Activated CD8-positive, alpha-beta memory T cell treated with anti-CD3 and anti-CD28 coated beads for 36 hours (primary cell): ENCODE results near the gene ZSCAN31. TPM values are rescaled to one million over a fixed set of nuclear protein-coding genes. Genes with fewer than 3 reads are reported as not detected.

Source experiments
- CTCF ChIA-PET: fragments of 350-600 bp; sonication (Branson Sonifier 250); formaldehyde crosslinking; loops from one replicate; lab custom pipeline; 2021; ENCODE audit warnings: antibody characterized with exemption; lab: Charles Lee
- POLR2A ChIA-PET: fragments of 350-600 bp; sonication (Branson Sonifier 250); formaldehyde crosslinking; loops from one replicate; lab custom pipeline; 2021; ENCODE audit warnings: antibody characterized with exemption; lab: Charles Lee
- total RNA-seq, 2 experiments: library from RNA; stranded (reverse); gene quantifications; one replicate each; pipeline ENCODE4 v1.2.3, GENCODE V29; 2021

Gene ZSCAN31
- total RNA-seq, 2 experiments from 2014 or later: 0.61 to 1.5 TPM

DNA sequence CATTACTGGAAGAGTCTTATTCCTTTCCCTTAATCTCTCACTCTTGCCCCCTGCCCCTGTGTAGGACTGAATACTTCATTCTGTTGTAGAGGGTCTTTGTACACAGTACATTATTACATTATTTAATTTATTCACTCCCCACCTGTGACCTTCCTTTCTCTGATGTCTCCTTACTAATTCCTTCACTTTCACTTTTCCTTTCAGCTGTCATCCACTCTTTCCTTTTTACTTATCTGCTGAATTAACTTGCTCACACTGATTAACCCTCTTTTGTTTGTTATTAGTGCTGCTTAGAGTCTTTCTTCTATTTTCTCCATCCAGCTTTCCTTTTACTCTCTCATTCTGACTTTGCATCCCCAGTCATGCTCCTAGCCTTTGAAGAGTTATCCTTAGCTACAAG is 61.1 kb downstream of the ZSCAN31 start:
- POLR2A ChIA-PET: no interaction called here
- CTCF ChIA-PET: interaction anchor here (0.6 kb wide), 1 partner anchor 54 kb away, joined by 4 read pairs; no protein-coding TSS in a partner anchor

Other genes starting within 250 kb of the ZSCAN31 start
- gene ZSCAN16, start 211.5 kb downstream of the ZSCAN31 start, total RNA-seq: 1 to 10 TPM; 3.2 to 4.5 TPM
- gene ZKSCAN8, start 194.3 kb downstream of the ZSCAN31 start, total RNA-seq: 10 to 100 TPM; 14.3 to 14.5 TPM
- gene ZSCAN9, start 110.9 kb downstream of the ZSCAN31 start, total RNA-seq: 1 to 10 TPM; 5.8 to 7.3 TPM
- 1 to 10 TPM; 4.4 to 4.5 TPM for gene ZKSCAN4, start 83.9 kb downstream of the ZSCAN31 start, total RNA-seq
- gene NKAPL, start 76.9 kb downstream of the ZSCAN31 start, total RNA-seq: under 1 TPM; 0.30 to 0.40 TPM
- gene ZSCAN26, start 69.0 kb downstream of the ZSCAN31 start, total RNA-seq: 1 to 10 TPM; 5.2 to 5.4 TPM
- gene PGBD1, start 54.6 kb downstream of the ZSCAN31 start, total RNA-seq: 1 to 10 TPM; 4.1 TPM
- 1 to 10 TPM; 2.8 to 2.9 TPM for gene ZKSCAN3, start 13.8 kb upstream of the ZSCAN31 start, total RNA-seq
- 1 to 10 TPM; 5.0 to 5.3 TPM for gene ZSCAN12, start 63.6 kb upstream of the ZSCAN31 start, total RNA-seq
- gene ZSCAN23, start 107.3 kb upstream of the ZSCAN31 start, total RNA-seq: 1 to 10 TPM; 1.3 TPM
- gene GPX6, start 179.6 kb upstream of the ZSCAN31 start, total RNA-seq: not detected
- not detected for gene GPX5, start 189.7 kb upstream of the ZSCAN31 start, total RNA-seq